Activated CD8-positive, alpha-beta memory T cell treated with anti-CD3 and anti-CD28 coated beads for 24 hours (primary cell): Measurements from ENCODE around the gene KAT8.
"Not testable (repeated sequence)": the region's sequence is repeated elsewhere in the genome, so short reads cannot be mapped to it uniquely, and the experiment has no call there.

Experiments
- DNase-seq: peaks from one replicate; pipeline ENCODE4 v3.0.0-alpha.2; 2020

KAT8 gene

DNA sequence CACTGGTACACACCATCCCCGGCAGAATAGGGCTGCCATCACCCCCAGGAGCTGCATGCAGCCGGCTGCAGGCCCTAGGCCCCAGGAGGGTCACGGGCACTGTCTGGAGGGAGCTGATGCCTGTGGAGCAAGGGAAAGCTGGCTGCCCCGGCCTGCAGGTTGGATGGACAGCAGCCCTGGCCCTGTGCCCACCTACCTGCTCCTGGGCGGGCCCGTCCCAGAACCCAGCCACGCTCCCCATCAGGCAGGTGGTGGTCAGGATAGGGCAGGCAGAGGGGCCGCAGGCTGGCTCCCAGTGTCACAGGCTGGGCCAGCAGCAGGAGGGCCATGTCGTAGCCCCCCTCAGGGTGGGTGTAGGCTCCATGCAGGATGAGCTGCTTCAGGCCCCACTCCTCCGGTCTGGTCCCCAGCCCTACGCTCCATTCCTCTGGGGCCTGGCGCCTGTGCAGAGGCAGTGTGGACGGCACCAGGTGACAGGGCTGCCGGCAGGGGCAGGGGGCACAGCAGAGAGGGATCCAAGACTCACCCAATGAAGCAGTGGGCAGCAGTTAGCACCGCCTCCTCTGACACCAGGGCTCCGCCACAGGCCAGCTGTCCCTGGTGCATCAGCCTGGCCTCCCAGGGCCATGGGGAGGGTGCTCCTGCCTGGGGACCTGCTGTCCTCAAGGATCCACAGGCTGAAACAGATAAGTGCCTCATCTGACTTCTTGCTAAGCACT lies 32.7 kb upstream of the KAT8 start:
- no peak for DNase-seq

DNA sequence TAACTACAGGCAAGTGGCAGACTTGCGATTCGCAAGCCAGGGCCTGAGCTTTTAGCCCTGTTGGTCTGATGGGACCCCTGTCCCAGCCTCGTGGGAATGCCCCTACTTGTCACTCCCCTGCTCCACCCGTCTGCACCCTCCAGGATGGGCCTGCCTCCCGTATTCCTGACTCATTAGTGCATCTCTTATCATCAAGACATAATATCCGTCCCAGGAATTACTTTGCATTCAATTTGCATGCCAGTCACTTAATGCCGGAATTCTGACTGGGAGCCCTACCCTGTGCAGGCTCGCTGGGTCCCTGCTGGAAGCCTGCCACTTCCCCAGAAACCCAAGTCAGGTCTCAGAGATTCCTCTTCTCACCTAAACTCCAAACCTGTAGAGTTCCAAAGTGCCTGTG lies 32.1 kb upstream of the KAT8 start:
- no peak for DNase-seq

DNA sequence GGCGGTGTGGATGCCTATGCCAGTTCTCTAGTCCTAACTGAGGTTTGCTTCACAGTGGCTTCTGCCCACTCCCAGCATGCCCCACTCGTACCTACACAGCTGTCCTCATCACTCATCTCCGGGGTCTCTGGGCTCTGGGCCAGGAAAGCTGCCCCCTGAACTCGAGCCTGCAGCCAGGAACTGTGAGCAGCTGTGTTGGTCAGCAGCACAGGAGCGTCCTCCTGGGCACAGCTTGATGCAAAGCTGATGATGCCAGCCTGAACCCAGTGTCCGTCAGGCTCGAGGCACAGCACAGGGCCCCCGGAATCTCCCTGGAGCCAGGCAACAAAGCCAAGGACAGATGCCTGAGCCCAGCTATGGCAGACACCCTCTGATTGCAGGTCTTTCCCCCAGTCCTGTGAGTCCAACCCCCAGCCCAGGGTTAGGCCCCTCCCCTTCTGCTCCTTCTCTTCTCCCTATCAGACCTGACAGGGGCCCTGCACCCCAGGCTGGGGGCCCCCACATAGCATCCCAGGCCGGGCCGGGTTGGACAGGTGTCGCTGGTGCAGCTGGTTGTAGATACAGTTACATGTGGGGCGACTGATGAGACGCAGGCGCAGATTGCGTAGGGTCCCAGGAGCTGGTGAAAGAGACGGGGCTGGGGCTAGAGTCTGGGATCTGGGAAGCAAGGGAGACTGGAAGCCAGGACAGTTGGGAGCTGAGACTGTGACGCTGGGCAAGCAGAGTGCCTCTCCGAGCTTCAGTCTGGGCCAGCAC lies 31.4 kb upstream of the KAT8 start:
- no peak for DNase-seq

DNA sequence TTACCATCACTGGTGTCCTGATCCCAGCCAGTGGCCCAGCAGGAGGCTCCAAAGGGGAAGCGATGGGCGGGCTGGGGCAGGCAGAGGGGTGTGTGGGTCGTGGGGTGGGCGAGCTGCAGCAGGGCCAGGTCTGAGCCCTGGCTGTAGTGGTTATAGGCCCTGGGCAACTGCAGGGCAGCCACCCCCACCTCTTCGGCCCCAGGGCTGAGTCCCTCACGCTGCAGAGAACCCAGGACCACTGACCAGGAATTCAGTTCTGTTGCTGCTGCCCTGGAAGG lies 30.9 kb upstream of the KAT8 start:
- DNase-seq: no peak

DNA sequence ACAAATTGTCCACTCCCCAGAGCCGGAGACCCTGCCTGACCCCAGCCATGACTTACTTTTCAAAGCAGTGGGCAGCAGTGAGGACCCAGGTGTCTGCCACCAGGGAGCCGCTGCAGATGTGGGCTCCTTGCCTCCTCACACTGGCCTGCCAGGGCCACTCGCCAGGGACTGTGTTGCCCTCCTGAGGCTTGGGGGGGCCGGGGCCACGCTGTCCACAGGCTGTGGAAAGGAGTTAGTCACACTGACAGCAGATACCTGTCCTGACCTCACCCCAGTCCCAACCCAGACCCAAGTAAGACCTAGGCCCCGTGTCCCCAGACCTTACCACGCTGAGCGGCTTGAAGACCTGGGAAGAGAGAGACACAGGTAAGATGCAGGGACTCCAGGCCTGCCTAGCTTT lies 30.0 kb upstream of the KAT8 start:
- no peak for DNase-seq

DNA sequence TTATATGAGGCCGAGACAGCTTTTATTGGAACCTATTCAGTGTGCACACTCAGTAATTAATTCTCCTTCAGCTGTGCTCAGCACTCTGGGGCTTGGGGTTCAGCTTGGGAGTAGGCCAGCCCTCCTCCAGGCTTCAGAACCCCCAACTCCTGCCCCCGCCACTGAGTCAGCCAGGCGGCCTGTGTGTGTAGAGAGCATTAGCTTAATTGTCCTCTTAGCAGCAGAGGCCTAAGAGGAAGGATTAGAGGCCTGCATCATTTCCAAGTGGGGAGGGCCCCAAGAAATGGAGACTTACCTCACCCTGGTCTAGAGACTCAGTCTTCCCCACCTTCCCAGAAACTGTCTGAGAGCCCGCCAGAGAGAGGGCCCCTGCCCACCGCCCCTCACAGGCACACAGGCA lies 29.5 kb upstream of the KAT8 start:
- no peak for DNase-seq

DNA sequence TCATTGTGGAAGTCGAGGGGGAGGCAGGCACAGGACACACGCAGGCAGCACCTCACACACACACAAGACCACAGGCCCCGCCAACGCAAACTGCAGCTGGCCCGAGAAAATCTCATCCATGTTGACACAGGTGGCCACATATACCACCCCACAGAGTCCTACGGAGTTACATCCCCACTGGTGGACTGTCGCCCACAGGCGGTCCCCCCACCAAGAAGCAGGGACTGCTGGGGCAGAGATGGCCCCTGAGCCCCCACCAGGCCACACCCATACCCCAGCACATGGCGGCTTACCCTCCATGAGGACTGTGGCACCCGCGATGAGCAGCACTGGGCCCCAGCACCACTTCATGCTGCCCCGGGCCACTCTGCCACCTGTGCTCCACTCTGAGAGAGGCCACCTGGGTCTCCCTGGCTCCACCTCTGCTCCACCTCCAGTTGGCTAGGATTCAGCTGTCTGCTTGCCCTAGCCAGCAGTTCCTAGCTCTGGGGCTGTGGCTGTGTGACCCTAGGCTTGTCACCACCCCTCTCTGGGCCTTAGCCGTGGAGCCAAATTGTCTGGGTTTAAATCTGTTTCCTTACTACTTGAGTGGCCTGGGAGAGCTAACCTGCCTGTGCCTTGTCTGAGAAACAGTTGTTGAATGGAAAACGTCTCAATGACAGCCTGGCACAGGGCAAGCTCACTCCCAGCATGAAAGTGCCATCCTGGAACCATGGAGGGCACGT lies 28.8 kb upstream of the KAT8 start, which contains the start of gene PRSS53:
Gene PRSS53, minus strand, starts transcription at position 485 of the 725 bp plus-strand sequence. Its CDS starts 134 bp downstream, at position 351.
- DNase-seq: no peak

DNA sequence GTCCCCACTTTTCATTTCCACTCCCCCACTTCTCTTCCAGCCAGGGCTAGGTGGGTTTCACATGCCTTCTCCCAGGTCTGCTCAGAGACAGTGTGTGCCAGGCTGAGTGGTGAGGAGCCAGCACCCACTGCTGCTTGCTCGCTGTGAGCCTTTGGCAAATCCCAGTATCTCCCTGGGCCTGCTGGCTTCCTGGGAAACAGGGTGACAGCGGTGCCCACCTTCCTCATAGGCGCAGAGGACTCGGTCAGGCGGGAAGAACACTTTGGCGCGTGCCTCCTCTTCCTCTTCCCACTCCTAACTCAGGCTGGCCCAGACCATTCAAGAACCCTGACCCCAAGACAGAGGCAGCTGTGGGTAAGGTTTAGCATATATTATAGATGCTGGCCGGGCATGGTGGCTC lies 28.3 kb upstream of the KAT8 start:
- no peak for DNase-seq

DNA sequence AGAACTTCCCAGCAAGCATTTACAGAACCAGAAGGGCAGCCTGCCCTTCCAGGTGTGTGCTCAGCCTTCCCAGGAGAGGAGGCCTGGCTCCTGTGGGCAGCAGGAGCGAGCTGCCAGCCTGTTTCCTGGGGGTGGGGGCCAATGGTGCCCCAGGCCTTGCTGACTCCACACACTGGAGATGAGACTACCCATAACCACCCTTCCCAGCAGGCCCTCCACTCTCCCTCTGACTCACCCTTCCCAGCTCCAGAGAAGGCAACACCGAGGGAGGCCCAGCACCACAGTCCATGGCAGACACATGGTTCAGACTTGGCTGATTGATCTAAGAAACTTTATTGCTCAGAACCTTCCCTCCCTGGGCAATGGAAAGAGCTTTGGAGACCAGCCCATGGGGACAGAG lies 26.9 kb upstream of the KAT8 start:
- no peak for DNase-seq

DNA sequence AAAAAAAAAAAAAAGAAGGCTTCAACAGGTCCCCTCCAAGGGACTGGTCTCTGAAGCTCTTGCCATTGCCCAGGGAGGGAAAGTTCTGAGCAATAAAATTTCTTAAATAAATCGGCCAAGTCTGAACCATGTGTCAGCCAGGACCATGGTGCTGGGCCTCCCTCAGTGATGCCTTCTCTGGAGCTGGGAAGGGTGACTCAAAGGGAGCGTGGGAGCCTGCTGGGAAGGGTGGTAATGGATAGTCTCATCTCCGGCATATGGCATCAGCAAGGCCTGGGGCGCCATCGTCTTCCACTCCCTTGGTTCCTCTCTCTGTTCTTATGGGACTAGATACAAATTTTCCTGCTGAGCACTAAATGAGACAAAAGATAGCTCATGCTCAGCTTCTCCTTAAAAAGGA lies 25.1 kb upstream of the KAT8 start:
- no peak for DNase-seq

DNA sequence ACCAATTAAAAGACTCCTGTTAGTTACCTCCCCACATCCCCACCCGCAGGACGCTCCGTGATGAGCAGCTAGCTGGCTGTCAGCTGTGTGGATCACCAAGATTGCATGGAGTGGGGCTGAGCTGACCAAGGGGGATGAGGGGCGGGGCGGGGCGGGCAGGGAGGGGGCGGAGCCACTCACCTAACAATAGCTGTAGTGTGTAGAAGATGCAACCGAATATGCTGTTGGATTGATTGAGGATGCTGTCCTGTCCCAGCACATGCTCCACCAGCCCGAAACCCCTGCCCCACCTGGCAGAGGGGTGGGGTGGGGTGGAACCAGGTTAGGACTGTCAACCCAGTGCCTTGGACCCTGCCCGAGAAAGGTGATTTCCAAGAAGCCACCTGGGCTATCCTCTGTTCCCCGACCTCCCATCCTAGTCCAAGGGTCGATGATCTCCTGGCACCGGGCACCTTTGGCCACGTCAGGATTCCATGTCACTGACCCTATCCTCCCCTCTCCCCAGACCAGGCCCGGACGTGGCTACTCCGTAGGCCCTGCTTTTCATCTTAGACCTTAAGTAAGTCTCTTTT lies 24.2 kb upstream of the KAT8 start:
- no peak for DNase-seq

DNA sequence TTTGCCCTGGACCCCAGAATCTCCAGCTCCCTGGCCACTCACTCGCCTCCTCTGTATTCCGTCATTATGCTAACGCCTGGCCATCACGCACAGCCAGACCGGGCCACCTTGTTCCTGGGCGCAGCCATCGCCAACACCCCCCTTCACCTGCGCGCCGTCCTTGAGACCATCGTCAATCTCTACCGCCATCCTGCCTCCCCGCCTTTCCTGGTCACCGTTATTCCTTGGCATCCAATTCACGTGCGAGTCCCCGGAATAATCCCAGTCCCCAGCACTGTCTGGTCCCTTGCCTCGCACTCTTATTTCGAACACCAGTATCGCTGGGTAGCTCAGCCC lies 23.4 kb upstream of the KAT8 start:
- no peak for DNase-seq

DNA sequence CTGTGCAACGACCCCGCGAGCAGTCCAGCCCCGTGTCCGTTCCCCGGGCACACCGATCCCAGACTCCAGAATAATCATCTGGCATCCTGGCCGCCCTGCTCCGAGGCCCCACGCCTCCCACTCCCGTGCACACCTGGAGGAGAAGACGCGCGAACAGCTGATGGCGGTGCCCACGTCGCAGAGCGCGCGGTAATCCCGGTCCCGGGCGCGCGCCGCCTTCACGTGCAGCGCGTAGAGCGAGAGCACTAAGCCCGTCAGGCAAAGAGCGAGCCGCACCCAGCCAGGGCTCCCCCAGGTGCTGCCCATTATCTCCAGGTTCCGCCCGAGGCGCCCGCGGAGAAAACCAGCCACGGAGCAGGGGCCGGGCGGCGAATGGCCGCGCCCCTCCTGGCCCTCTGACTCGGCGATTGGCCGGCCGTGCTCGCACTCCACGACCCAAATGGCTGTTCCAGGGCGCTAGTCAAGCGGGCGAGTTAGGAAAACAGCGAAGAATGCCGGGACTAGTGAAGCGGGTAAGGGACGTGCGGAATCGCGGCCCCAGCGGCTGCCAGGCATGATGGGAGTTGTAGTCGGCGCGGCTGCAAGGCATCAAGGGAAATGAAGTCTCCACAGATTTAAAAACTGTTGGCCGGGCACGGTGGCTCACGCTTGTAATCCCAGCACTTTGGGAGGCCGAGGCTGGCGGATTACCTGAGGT lies 22.9 kb upstream of the KAT8 start, which contains the start of gene VKORC1:
Gene VKORC1, minus strand, starts transcription at position 374 of the 697 bp plus-strand sequence. Its CDS starts 68 bp downstream, at position 306.
- peak; percentile 93 for DNase-seq

DNA sequence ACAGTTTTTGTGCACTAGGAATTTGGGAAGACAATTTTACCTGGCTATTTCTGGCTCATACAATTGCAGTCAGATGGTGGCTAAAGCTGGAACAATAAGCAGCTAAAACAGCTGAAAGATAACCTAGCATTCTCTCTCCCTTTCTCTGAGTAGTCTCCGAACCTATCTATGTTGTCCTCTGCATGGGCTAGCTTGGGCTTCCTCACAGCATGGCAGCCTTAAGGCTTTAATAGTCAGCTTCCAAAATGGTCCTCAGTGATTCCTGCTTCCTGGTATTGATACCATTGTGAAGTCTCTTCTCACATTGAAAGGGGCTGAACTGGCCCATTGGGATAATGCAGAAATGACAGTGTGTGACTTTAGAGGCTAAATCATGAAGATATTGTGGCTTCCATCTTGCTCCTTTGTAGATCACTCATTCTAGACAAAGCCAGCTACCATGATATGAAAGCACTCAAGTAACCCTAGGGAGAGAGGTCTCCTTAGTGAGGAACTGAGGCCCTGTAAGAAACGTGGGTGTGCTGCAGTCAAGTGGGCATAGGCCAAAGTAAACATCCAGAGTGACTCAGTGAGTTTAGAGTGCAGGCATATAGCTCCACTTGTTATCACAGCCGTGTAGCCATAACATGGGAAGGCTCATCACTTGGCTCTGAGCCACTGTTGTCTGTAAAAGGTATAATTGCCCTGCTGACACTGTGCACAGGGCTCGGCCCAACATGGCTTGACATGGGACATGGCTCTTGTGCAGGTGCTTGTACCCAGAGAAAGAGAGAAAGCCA lies 17.4 kb upstream of the KAT8 start:
- DNase-seq: no peak

DNA sequence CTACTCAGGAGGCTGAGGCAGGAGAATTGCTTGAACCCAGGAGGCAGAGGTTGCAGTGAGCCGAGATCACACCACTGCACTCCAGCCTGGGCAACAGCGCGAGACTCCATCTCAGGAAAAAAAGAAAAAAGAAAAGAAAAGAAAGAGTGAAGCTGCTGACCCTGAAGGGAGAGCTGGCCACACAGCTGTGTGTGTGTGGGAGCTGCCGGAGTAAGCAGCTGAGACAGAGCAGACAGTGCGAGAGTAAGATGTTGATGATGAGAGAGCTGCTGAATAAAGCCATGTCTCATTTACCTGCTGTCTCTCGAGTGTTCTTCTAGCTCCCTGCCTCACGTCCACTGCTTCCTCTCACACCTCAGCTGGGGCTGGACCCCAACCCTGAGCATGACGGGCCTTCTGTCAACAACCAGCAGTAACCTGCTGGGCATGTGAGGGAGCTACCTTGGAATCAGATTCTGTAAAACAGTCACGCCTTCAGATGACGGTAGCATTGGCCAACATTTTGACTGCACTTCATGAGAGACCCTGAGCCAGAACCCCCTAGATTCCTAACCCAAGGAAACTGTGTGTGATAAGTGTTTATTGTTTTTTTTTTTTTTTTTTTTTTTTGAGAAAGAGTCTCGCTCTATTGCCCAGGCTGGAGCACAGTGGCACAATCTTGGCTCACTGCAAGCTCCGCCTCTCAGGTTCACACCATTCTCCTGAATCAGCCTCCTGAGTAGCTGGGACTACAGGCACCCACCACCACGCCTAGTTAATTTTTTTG lies 16.4 kb upstream of the KAT8 start:
- DNase-seq: not testable (repeated sequence)

DNA sequence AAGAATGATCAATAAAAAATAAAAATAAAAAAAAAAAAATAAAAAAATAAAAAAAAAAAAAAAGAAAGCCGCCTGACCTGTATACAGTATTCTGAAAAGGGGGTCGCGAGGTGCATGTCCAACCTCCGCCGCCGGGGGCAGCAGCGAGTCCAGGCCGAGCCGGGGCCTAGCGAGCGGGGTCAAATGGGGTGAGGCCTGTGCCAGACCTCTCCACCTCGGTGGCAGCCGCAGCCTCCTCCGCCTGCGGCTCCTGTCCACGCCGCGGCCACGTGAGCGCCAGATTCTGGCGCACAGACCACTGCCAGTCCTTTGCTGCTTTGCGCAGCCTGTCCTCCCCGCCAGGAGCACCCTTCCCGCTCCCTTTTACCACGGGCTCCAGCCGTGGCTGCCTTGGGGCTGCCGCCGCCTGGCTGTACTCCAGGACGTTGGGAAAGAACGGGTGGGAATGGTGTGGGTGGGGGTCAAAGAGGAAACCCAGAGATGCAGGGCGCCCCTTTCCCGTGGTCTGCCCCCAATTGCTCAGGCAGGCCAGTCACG lies 11.7 kb upstream of the KAT8 start:
- DNase-seq: peak; percentile 96

DNA sequence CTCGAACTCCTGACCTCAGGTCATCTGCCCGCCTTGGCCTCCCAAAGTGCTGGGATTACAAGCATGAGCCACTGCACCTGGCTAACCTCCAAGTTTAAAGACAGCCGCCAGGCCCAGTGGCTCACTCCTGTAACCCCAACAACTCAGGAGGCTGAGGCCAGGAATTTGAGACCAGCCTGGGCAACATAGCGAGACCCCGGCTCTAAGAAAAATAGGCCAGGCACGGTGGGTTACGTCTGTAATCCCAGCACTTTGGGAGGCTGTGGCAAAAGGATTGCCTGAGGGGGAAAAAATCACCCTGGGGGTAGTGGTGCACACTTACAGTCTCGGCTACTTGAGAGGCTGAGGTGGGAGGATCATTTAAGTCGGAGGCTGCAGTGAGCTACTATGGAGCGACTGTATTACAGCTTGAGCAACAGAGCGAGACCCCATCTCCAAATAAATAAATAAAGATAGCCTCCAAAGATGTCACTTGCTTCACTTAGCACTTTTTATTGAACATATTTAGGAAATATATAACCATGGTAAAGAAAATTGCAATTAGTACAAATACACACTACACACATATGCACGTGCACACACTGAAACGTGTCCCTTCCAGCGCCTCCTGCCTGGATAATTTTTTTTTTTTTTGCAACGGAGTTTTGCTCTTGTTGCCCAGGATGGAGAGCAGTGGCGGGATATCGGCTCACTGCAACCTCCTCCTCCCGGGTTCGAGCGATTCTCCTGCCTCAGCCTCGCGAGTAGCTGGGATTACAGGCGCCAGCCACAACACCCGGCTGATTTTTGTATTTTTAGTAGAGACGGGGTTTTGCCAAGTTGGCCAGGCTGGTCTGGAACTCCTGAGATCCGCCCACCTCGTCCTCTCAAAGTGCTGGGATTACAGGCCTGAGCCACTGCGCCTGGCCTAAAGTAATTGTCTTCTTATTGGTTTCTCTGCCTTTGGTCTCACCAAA lies 10.7 kb upstream of the KAT8 start:
- no peak for DNase-seq

DNA sequence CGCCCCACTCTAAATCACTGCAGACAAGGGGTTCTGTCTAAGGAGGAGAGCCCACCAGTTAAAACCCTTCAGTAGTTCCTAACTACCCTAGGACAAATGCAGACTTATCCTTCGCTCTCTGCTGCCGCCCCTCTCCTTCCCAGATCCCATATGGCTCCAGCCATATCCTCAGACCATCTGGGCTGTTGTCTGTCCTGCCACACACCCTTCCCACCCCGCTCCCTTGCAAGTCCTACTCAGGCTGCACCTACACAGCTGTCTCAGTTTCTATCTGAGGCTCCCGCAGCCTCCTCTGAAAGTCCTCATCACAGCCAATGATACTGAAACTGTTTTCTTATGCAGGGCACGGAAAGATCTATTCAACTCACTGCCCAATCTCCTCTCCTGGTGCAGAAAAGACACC lies 10.0 kb upstream of the KAT8 start:
- no peak for DNase-seq

DNA sequence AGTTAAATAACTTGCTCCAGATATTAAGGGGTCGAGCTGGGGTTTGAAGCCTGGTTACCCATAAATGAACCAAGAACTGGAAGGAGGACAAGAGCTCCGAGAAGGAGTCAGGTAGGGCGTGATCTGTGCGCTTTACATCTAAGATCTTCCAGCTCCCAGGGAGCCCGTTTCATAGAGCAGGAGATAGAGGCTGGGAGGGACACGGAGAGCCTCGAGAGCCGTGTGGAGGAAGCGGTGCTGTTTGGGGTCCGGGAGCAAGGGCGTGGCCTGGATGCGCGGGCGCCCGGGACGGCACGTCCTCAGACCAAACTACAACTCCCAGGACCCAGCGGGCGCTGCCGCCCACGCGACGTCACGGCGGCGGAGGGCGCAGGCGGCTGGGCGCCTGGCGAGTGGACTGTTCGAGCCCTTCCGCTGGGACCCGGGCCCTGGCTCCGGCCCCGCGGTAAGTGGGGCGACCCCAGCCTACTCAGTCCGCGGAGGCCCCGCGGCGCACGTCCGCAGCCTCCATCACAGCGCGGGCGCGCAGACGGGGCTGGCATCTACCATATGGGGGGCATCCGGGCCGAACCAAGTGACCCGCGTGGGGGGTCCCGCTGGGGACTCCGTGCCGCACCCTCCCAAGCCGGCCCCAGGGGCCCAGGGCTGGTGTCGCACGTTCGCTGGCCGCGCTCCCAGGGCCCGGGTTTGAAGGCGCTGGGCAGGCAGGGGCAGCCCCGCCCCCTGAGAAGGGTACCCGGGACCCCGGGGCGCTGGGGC lies 9.2 kb upstream of the KAT8 start, which contains the start of gene BCKDK:
Gene BCKDK, plus strand, starts transcription at position 352 of the 759 bp plus-strand sequence. CDS start 838 bp downstream, outside the sequence.
- peak; percentile 91 for DNase-seq
